GM18520 (cell line): ENCODE data around the gene CNNM2.
"Not testable (repeated sequence)": the region's sequence is repeated elsewhere in the genome, so short reads cannot be mapped to it uniquely, and the experiment has no call there.

Source experiments
- ATAC-seq: cut with Tn5 transposase; IDR thresholded peaks from one replicate; pipeline ENCODE4 v1.9.1; 2021; ENCODE audit not compliant: unreplicated experiment

The CNNM2 gene

DNA sequence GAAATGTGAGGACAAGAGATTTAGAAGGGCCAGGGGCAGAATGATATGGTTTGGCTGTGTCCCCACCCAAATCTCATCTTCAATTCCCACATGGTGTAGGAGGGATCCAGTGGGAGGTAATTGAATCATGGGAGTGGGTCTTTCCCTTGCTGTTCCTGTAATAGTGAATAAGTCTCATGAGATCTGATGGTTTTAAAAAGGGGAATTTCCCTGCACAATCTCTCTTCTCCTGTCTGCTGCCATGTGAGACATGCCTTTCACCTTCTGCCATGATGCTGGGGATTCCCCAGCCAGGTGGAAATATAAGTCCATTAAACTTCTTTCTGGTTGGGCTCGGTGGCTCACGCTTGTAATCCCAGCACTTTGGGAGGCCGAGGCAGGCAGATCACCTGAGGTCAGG is 217.1 kb downstream of the CNNM2 start:
- ATAC-seq, result not testable (repeated sequence)

DNA sequence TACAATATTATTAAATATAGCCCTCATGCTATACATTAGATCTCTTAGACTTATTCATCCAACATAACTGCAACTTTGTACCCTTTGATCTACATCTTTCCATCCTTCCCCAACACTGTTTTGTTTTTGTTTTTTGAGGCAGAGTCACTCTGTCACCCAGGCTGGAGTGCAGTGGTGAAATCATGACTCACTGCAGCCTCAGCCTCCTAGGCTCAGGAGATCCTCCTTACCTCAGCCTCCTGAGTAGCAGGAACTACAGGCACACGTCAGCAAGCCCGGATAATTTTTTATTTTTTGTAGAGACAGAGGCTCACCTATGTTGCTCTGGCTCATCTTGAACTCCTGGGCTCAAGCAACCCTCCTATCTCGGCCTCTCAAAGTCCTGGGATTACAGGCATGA is 221.7 kb downstream of the CNNM2 start:
- no peak for ATAC-seq
